Left lobe of liver (tissue), 2 donors: ENCODE measurements around the gene GOLGA6L9. TPM values are rescaled to one million over a fixed set of nuclear protein-coding genes. Genes with fewer than 3 reads are reported as not detected.
"Not testable (repeated sequence)": the region's sequence is repeated elsewhere in the genome, so short reads cannot be mapped to it uniquely, and the experiment has no call there.

Experiments used
- ATAC-seq: fragments of 200-7000 bp; cut with Tn5 transposase; one replicate; pipeline ENCODE4 v1.9.1; 2020; ENCODE audit warnings: mild to moderate bottlenecking, moderate library complexity
- DNase-seq: peaks from one replicate; pipeline ENCODE4 v3.0.0-alpha.2; 2020; ENCODE audit warnings: low spot score
- total RNA-seq: library from RNA; stranded (reverse); gene quantifications from one replicate; pipeline ENCODE4 v1.2.1, GENCODE V29; 2021
- donor health status: DM: no; HTN: no; CAD: no; lungs with moderate emphysema.
- donor health status: DM: no; HTN: yes; CAD: no.

GOLGA6L9 gene, protein sequence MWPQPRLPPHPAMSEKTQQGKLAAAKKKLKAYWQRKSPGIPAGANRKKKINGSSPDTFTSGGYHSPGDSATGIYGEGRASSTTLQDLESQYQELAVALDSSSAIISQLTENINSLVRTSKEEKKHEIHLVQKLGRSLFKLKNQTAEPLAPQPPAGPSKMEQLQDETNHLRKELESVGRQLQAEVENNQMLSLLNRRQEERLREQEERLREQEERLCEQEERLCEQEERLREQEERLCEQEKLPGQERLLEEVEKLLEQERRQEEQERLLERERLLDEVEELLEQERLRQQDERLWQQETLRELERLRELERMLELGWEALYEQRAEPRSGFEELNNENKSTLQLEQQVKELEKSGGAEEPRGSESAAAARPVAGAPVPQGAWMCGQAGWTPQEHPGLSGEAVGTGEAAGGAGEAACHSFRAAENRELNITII
- total RNA-seq: 0.88 TPM

DNA sequence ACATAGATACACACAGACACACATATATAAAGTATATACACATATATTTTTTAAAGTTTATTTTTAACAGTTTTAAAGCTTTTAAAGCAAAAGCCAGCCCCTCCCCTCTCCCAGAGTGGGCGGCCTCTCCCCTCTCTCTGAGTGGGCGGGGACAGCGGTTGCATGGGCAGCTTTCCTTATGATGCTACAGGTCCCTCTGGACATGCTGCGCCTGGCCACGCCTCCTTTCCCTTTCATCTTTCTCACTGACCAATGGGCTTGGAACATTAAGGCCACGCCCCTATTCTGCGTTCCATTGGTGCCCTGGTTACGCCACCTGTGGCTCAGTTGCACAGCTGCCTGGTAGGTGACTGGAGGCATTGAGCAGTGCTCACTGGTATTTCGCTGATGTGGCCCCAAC lies at the start of gene GOLGA6L9:
Gene GOLGA6L9, plus strand, starts transcription at position 124 of the 400 bp plus-strand sequence. Its CDS starts 264 bp downstream, at position 388.
- not testable (repeated sequence) for ATAC-seq, DNase-seq

DNA sequence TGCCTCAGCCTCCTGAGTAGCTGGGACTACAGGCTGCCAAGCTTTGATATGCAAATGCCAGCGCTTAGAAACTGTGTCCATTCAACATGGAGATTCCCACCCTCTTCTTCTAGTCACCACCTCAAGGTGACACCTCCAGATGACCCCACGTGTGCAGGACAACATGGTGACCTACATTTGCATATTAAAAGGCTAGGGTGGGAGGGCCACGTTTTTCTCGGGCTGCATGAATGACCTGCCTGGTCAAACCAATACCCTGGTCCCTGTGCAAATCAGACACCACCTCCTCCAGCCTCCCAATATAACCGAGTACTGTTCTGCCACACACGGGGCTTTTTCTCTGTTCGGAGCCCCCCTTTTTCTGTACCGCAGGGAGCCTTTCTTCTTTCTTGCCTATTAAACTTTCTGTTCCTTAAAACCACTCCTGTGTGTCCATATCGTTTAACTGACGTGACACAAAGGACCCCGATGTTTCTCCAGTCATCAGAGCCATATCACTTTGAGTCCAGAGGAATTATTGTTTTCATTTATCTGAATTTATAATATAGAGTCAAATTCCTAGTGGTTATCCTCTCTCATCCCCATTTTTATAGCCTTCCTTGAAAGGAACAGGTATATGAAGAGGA lies 48.2 kb upstream of the GOLGA6L9 start:
- DNase-seq, ATAC-seq: not testable (repeated sequence)

DNA sequence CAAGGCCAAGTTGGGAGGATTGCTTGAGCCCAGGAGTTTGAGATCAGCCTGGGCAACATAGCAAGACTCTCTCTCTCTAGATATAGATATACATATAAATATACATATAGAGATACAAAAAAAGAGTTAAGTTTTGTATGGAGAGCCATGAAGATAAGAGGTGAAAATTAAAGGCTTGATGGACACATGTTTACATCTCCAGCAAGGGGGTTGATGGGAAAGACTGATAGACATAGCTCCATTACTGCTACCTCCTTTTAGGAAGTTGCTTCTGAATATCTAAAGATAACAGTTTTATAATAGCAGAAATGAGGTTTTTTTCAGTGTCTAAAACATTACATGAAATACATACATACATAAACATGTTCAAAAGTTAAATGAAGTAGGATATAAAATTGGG lies 42.4 kb upstream of the GOLGA6L9 start:
- not testable (repeated sequence) for ATAC-seq, DNase-seq

DNA sequence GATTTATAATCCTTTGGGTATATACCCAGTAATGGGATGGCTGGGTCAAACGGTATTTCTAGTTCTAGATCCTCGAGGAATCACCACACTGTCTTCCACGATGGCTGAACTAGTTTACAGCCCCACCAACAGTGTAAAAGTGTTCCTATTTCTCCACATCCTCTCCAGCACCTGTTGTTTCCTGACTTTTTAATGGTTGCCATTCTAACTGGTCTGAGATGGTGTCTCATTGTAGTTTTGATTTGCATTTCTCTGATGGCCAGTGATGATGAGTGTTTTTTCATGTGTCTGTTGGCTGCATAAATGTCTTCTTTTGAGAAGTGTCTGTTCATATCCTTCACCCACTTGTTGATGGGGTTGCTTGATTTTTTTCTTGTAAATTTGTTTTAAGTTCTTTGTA lies 39.5 kb upstream of the GOLGA6L9 start:
- ATAC-seq: not testable (repeated sequence)

DNA sequence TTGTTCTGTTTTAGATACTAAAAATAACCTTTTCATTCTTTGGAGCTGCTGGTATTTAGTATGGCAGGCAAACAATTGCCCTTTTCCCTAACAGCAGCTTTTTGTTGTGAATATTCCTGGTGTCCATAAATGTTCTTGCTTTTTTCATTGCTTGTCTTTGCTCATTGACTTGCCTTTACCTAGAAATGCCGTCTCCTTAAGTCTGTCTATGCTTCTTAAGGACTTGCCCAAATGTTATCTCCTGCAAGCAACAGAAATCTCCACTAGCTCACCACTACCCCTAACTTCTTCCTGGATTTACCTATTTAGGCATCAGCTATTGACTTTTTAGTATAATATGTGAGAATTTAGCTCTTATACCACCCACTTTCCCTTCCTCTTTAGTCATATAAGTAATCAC lies 37.5 kb upstream of the GOLGA6L9 start:
- not testable (repeated sequence) for DNase-seq, ATAC-seq

More for the DNA sequence above, 39.5 kb upstream of the GOLGA6L9 start:
- not testable (repeated sequence) for DNase-seq

- no peak for ATAC-seq
- DNase-seq: no peak
Measured at GRCh38 chr15:82393671-82394070, 35.9 kb upstream of the GOLGA6L9 start.

- not testable (repeated sequence) for DNase-seq, ATAC-seq
Measured at GRCh38 chr15:82395788-82396187, 33.8 kb upstream of the GOLGA6L9 start.

DNA sequence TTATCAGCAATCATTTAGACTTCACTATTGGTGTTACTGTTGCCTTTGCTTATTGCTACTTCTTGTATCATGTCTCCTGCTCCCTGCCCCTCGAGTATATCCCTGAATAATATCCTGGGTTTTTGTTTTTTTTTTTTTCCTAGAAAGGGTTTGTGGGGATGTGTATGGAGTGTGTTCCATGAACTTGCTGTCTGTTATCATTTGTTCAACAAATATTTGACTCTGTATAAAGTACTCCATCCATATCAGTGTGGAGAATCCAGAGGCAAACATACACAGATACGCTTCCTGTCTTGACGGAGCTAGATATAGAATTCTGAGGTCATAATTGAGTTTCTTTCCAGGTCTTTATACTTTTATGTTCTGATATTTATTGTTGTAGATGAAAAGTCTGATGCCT lies 31.8 kb upstream of the GOLGA6L9 start:
- no peak for DNase-seq
- ATAC-seq: no peak

GRCh38 chr15:82398785-82399184 lies 30.8 kb upstream of the GOLGA6L9 start:
- DNase-seq: no peak
- no peak for ATAC-seq

DNA sequence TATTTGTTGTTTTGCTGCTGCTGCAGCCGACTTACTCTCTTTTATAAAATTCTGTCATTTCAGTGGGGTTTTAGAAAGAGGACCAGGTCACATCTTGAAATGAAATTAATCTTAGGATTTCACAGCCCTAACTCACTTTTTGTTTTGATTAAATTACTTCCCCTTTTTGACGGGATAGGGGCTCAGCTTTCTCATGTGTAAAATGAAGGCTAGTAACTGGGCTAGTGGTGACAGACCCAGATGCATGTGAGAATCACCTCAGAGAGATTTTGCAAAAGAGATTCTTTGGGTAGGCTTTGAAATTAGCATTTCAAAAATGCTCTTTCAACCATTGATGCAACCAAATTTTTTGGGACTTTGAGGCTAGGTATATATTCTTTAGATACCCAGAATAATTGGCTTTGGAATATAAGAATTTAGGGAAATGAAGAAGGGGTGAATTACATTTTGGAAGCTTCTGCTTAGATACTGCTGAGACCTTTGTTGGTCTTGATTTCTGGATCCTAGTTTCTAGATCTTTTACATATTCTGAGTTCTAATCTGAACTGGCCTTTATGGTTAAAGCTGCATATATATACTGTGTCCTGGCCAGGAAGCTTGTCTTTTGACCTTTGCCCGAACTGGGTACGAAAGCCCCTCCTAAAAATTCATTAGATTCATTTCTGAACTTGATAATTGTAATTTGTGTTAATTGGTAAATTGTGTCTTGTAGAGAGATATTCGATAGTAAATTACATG lies 30.1 kb upstream of the GOLGA6L9 start:
- not testable (repeated sequence) for ATAC-seq, DNase-seq

DNA sequence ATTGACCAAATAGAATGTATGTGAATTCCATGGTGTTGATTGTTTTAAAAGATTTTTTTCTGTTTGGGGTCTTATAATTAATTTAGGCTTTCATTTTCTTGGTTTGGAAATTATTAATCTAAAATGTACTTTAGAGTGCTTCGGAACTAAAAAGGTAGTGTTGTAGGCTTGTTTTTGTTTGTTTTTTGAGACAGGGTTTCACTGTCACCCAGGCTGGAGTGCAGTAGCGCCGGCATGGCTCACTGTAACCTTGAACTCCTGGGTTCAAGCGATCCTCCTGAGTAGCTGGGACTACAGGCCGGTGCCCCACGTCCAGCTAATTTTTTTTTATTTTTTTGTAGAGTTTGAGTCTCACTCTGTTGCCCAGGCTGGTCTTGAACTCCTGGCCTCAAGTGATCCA lies 27.7 kb upstream of the GOLGA6L9 start:
- ATAC-seq: peak; percentile 55
- not testable (repeated sequence) for DNase-seq

- DNase-seq: not testable (repeated sequence)
- ATAC-seq: peak; percentile 31
Measured at GRCh38 chr15:82402341-82402740, 27.3 kb upstream of the GOLGA6L9 start.

DNA sequence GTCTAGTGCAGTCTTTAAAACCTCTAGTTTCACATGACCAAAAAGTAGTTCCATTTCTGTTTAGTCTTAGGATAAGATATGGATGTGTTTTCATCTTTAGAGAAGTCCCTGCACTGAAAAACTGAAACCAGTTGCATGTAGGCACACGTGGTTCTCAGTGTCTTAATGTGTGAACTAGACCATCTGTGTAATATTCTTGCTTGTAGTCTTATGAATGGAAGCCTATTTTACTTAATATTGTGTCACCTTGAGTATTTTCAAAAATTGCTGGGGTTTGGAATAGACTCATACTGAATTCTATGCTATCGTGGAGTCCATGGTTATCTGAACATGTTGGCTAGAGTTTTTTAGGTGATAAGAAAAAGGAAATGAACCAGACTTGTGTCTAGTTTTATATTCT lies 23.4 kb upstream of the GOLGA6L9 start:
- not testable (repeated sequence) for ATAC-seq, DNase-seq

GRCh38 chr15:82410306-82410705 lies 19.3 kb upstream of the GOLGA6L9 start:
- not testable (repeated sequence) for ATAC-seq, DNase-seq

- not testable (repeated sequence) for ATAC-seq, DNase-seq
Measured at GRCh38 chr15:82411595-82411994, 18.0 kb upstream of the GOLGA6L9 start.

DNA sequence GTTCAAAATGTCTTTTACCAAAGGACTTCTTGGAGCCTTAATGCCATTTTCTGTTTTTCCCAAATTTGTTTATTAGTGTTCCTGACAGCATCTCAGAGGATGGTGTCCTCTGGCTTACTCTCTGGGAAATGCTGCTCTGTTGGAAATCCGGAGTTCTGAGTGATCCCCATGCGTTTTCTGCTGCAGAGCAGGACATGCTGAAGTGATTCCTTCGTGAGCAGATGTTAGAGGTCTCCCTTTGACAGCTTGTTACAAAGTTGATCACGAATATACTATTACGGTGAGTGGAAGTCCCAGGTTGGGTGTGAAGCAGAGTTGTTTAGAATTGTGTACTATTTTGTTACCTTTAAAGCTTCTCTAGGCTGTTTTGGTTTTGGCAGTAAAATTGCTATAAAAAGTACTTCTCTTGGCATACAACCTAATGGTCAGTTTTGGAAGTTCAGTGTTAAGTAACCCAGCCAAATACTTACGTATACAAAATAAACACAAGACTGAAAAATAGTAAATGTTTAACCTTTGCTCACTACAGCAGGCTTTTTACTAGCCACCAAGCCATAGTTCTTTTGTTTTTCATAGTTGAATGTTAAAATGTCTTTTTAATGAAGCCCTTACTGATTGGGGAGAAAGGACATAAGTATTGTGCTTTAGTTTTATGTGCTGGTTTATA lies 15.0 kb upstream of the GOLGA6L9 start:
- peak; percentile 87 for ATAC-seq
- not testable (repeated sequence) for DNase-seq

- not testable (repeated sequence) for DNase-seq, ATAC-seq
Measured at GRCh38 chr15:82420516-82420915, 9.1 kb upstream of the GOLGA6L9 start.

DNA sequence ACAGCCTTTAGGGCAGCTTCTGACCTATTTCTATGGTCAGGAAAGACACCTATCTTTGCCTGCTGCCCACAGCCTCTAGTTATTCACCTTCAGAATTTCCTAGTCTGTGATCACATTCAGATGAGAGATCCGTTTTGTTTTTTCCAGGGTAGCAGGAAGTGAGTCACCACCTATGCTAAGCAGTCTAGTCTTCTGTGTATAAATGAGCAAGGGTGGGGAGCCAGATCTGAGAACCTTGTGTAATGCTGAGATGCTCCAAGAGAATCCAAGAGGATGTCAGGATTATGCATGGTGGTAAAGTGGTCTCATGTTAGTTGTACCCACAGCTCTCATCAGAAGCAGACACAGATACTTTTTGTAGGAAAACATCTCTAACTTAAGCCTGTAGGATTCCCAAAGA lies 8.7 kb upstream of the GOLGA6L9 start:
- DNase-seq, ATAC-seq: not testable (repeated sequence)

- ATAC-seq, DNase-seq: not testable (repeated sequence)
Measured at GRCh38 chr15:82427117-82427516, 2.5 kb upstream of the GOLGA6L9 start.

DNA sequence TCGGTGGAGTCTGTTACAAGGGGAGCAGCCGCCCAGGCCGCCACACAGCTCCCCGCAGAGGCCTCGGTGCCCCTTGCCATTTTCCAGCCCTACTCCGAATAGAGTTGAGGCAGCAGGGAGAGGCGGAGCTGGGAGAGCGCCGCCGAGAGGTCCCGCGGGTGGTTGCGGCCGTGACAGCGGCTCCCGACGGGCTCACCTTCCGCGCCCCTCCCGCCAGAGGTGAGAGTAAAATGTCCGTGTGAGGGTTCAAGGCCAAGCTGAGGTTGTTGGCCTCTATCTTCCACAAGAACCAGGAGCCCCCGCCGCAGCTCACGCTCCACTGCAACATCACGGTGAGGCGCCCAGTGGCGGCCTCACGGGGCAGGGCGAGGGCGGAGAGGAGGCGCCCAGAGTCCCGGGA lies 15.8 kb downstream of the GOLGA6L9 start:
- not testable (repeated sequence) for DNase-seq

More for the DNA sequence above, 15.8 kb downstream of the GOLGA6L9 start:
- not testable (repeated sequence) for ATAC-seq
